Measurements from ENCODE around the gene KLHDC1. TPM values are rescaled to one million over a fixed set of nuclear protein-coding genes. Genes with fewer than 3 reads are reported as not detected.
"Not testable (repeated sequence)": the region's sequence is repeated elsewhere in the genome, so short reads cannot be mapped to it uniquely, and the experiment has no call there.

KLHDC1 gene
- total and polyA plus RNA-seq, 7 donors, result 0.46 to 19.1 (median 11.4) TPM

- 14 to 55% methylated on average over 15 of the region's 15 CpGs for WGBS, 2 donors
- intact Hi-C loops (cut with DNase I), result loop anchor here (2.0 to 10.0 kb wide), 2 partner anchors 135 to 345 kb away; partner anchors contain the start of genes DNAAF2 and VCPKMT
Measured at GRCh38 chr14:49769581-49770211, 76.8 kb downstream of the KLHDC1 start.

GRCh38 chr14:49770212-49770817 lies 77.4 kb downstream of the KLHDC1 start:
- Histone ChIP-seq H3K4me1 (peaks cover 0 to 30% (median 28%) of the 10 kb centered on the region in 4 donors), H3K4me3 (peak overlapping the region in 2 of 4 donors; percentile 76 to 98), H3K27ac (peak overlapping the region; percentile 6 to 99 (median 15)), H3K27me3 (no peaks in the 10 kb centered on the region), H3K9me3 (no peaks in the 10 kb centered on the region), H3K36me3 (peaks cover 3 to 36% (median 13%) of the 10 kb centered on the region in 4 donors)
- intact Hi-C loops (cut with DNase I), result loop anchor here (10.0 kb wide), 1 partner anchor 344 kb away; the partner anchor contains the start of gene VCPKMT
- TF ChIP-seq POLR2A (IDR thresholded peaks at IDR 0.05) (no peak), CTCF (IDR thresholded peaks at IDR 0.05) (no peak), EP300 (IDR thresholded peaks at IDR 0.05) (no peak), POLR2AphosphoS5 (IDR thresholded peaks at IDR 0.05) (no peak)
- no peak for DNase-seq
- WGBS, 2 donors, result 13 to 56% methylated on average over 4 of the region's 4 CpGs

More at GRCh38 chr14:49769581-49770211, 76.8 kb downstream of the KLHDC1 start:
- Histone ChIP-seq H3K36me3 (peaks cover 3 to 30% (median 10%) of the 10 kb centered on the region in 4 donors), H3K9me3 (no peaks in the 10 kb centered on the region), H3K4me3 (peak overlapping the region in 3 of 4 donors; percentile 76 to 100 (median 98)), H3K27ac (peak overlapping the region; percentile 93 to 99 (median 98)), H3K4me1 (peaks cover 0 to 30% (median 28%) of the 10 kb centered on the region in 4 donors), H3K27me3 (no peaks in the 10 kb centered on the region)
- TF ChIP-seq EP300 (IDR thresholded peaks at IDR 0.05), result no peak
- TF ChIP-seq POLR2AphosphoS5 (IDR thresholded peaks at IDR 0.05), result no peak
- no peak for TF ChIP-seq POLR2A (IDR thresholded peaks at IDR 0.05)
- no peak for TF ChIP-seq CTCF (IDR thresholded peaks at IDR 0.05)
- DNase-seq, result no peak

- intact Hi-C loops (cut with DNase I), result loop anchor here (10.0 kb wide), 1 partner anchor 343 kb away; the partner anchor contains the start of gene VCPKMT
- DNase-seq, H3K27ac ChIP-seq, H3K9me3 ChIP-seq, H3K27me3 ChIP-seq, H3K4me3 ChIP-seq: not testable (repeated sequence)
- 86 to 90% methylated on average over 10 of the region's 10 CpGs for WGBS, 2 donors
- Histone ChIP-seq H3K4me1 (peaks cover 0 to 30% (median 27%) of the 10 kb centered on the region in 4 donors), H3K36me3 (peaks cover 10 to 50% (median 21%) of the 10 kb centered on the region in 4 donors)
Measured at GRCh38 chr14:49771691-49772090, 78.8 kb downstream of the KLHDC1 start.

- intact Hi-C loops (cut with DNase I), result loop anchor here (10.0 kb wide), 1 partner anchor 341 kb away; the partner anchor contains the start of gene VCPKMT
- H3K36me3 ChIP-seq, result peaks cover 23 to 74% (median 35%) of the 10 kb centered on the region in 4 donors
- no peak for DNase-seq
- peaks cover 0 to 22% (median 20%) of the 10 kb centered on the region in 4 donors for H3K4me1 ChIP-seq
- no peaks in the 10 kb centered on the region for H3K27me3 ChIP-seq
- H3K9me3 ChIP-seq, result no peaks in the 10 kb centered on the region
- H3K27ac ChIP-seq, result no peak overlapping the region
- no peak overlapping the region for H3K4me3 ChIP-seq
- TF ChIP-seq POLR2AphosphoS5 (IDR thresholded peaks at IDR 0.05) (no peak), CTCF (IDR thresholded peaks at IDR 0.05) (no peak), EP300 (IDR thresholded peaks at IDR 0.05) (no peak), POLR2A (IDR thresholded peaks at IDR 0.05) (no peak)
- 88 to 90% methylated on average over 1 of the region's 1 CpG for WGBS, 2 donors
Measured at GRCh38 chr14:49774106-49774505, 81.2 kb downstream of the KLHDC1 start.

GRCh38 chr14:49778421-49778820 lies 85.5 kb downstream of the KLHDC1 start:
- 94% methylated on average over 2 of the region's 2 CpGs for WGBS, 2 donors

GRCh38 chr14:49781040-49781439 lies 88.1 kb downstream of the KLHDC1 start:
- H3K4me1 ChIP-seq, H3K9me3 ChIP-seq, H3K27ac ChIP-seq, H3K4me3 ChIP-seq, H3K27me3 ChIP-seq, DNase-seq: not testable (repeated sequence)
- 75 to 91% methylated on average over 7 of the region's 7 CpGs for WGBS, 2 donors
- H3K36me3 ChIP-seq, result peaks cover 43 to 99% (median 70%) of the 10 kb centered on the region in 4 donors
- intact Hi-C loops (cut with DNase I), result loop anchor here (10.0 kb wide), 1 partner anchor 54 kb away; no protein-coding TSS in a partner anchor

More at GRCh38 chr14:49778421-49778820, 85.5 kb downstream of the KLHDC1 start:
- TF ChIP-seq POLR2AphosphoS5 (IDR thresholded peaks at IDR 0.05) (no peak), POLR2A (IDR thresholded peaks at IDR 0.05) (no peak), EP300 (IDR thresholded peaks at IDR 0.05) (no peak)
- no peaks in the 10 kb centered on the region for H3K27me3 ChIP-seq
- intact Hi-C loops (cut with DNase I), result loop anchor here (10.0 kb wide), 1 partner anchor 336 kb away; the partner anchor contains the start of gene VCPKMT
- H3K27ac ChIP-seq, result no peak overlapping the region
- DNase-seq, result no peak
- peaks cover 49 to 100% (median 66%) of the 10 kb centered on the region in 4 donors for H3K36me3 ChIP-seq
- no peaks in the 10 kb centered on the region for H3K4me1 ChIP-seq
- H3K4me3 ChIP-seq, result no peak overlapping the region
- H3K9me3 ChIP-seq, result no peaks in the 10 kb centered on the region
